Measurements from ENCODE around the gene ELFN2.
A peak's percentile ranks its signal among the peaks of the same experiment; 100 is the strongest.

Gene ELFN2

DNA sequence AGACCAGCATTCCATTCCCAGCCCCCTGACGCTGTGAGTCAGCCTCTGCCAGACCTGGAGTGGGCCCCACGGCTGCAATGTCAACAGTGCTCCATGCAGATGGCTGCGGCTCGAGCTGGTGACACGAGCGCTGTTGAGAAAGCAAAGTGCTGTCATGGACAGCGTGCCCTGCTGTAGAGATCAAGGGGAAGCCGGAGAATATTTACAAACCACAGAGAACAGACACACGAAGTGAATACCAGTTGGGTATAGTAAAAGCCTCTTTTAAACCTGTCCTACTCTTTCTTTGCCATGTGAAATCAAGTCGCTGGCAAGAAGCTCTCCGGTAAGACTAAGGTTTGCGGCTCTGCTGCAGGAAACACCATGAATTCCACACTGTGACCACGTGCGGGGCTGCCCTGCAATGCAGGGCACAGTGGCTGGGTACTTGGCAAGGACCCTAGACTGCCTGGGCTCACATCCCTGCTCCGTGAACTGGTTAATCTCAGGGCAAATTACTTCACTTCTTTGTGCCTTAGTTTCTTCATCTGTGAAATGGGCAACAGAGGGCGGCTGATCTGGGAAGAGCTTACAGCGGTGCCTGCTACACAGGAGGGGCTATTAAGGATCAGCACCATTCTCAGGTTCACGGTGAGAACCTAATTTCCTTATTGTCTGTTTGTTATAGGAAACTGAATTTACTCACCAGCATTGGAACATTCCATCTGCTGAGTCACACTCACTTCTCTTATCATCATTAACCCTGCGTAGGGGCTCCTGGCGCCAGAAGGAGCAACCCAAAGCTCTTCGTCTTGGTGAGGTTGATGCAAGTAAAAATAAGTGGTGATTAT, 27.8 kb upstream of the ELFN2 start:
- DNase-seq (ENCODE audit: low read depth in 2 of 2), result no peak

DNA sequence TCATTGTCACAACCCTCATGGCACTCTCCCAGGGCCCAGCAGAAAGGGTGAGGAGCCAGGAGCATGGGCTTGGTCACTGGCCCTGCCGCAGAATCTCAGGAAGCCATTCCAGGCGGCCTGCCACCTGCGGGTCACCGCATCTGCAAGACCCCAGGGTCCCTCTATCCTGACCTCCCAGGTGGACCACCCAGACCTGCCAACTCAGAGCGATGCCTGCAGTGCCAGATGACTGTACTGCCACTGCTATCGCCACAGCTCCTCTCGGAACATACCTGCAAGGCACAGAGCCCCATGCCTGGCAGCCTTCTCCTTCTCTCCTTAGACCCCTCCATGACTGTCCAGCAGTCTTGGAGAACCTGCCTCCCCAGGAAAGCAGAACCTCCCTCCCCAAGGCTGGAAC, 26.4 kb upstream of the ELFN2 start:
- DNase-seq (ENCODE audit: low read depth in 2 of 2), result no peak

- DNase-seq (ENCODE audit: low read depth in 2 of 2), result no peak
Measured at GRCh38 chr22:37451218-37451617, 23.9 kb upstream of the ELFN2 start.

GRCh38 chr22:37449331-37450001, 22.2 kb upstream of the ELFN2 start:
- DNase-seq (ENCODE audit: low read depth in 2 of 2), result no peak

DNA sequence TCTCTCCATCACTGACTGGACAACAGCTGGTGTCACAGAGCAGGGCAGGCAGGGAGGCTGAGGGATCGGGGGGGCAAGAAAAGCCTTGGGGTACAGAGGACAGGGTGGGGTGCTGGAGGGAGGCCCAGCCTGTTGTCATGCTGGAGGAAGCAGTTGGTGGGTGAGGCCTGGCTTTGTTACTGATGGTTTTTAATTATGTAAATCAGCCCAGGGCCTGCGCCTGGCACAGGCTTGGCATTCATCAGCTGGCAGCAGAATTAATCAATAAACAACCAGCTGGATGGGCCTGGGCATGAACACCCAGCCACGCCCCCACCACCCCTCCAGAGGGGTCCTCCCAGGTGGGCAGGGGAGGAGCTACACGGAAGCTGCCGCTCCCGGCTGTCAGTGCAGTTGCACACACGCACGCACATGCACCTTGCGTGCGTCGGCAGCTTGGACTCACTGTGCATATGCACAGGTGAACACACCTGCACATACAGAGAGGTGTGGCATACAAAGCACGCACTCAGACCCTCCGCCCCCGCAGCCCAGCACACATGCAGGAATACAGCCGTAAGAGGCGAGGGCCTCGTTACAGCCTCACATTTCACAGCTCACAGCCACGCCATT, 21.3 kb upstream of the ELFN2 start:
- no peak for DNase-seq (ENCODE audit: low read depth in 2 of 2)

- no peak for DNase-seq (ENCODE audit: low read depth in 2 of 2)
Measured at GRCh38 chr22:37445501-37445900, 18.2 kb upstream of the ELFN2 start.

- no peak for DNase-seq (ENCODE audit: low read depth in 2 of 2)
Measured at GRCh38 chr22:37443977-37444376, 16.7 kb upstream of the ELFN2 start.

GRCh38 chr22:37443086-37443485, 15.8 kb upstream of the ELFN2 start:
- no peak for DNase-seq (ENCODE audit: low read depth in 2 of 2)

- no peak for DNase-seq (ENCODE audit: low read depth in 2 of 2)
Measured at GRCh38 chr22:37442537-37442936, 15.3 kb upstream of the ELFN2 start.

DNA sequence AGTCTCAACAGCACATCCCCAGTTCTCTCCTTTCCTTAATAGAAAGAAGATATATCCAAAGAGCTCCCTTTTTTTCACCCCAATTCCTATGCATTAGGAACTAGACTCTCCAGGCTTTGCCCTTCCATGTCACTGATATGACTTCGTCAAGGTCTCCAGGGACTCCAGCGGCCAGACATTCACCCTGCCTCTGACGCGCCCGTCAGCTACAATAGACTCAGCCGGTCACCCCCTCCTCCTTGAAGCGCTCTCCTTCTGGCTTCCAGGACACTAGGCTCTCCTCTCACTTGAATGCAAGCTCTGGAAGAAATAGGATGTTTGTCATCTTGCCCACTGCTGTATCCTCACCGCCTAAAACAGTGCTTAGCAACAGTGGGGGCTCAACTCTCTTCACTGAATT, 14.9 kb upstream of the ELFN2 start:
- DNase-seq (ENCODE audit: low read depth in 2 of 2), result no peak

- DNase-seq (ENCODE audit: low read depth in 2 of 2), result no peak
Measured at GRCh38 chr22:37440875-37441274, 13.6 kb upstream of the ELFN2 start.

DNA sequence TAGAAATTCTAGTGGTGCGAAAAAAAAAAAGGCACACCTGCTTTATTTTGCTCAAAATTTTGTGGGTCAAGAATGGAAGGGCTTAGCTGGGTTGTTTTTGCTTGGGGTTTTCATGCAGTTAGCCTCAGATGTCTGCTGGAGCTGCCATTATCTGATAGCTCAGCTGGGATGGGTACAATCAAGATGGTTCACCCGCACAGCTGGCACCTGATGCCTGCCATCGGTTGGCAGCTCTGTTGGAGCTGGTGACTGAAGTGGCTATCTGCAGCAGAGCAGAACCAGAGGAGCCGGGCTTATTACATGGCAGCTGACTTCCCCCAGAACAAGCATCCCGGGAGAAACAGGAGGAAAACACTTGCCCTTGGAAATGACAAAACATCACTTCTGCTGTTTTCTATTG, 12.1 kb upstream of the ELFN2 start:
- DNase-seq (ENCODE audit: low read depth in 2 of 2), result no peak

DNA sequence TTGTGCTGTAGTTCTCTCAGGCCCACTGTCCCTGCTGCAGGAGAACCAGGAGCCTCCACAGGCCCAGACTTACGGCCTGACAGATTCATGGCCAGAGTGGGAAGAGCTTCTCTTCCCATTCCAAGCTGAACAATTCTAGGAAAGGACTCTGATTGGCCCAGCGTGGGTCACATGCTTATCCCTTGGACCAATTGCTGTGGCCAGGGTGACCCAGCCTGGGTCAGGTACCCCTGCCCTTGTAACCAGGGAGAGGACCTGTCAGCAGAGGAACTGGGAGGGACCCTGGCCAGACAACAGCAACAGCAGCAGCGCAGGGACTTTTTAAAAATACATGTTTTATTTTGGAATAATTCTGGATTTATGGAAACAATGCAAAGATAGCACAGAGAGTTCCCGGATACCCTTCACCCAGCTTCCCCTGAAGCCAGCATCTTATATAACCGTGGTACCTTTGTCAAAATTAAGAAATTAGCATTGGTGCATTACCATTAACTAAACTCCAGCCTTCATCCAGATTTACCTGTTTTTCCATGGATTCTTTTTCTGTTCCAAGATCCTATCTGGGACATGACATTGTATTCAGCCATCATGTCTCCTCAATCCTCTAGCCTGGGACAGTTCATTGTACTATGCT, 8.8 kb upstream of the ELFN2 start:
- DNase-seq (ENCODE audit: low read depth in 2 of 2), result no peak

- no peak for DNase-seq (ENCODE audit: low read depth in 2 of 2)
Measured at GRCh38 chr22:37433786-37434185, 6.5 kb upstream of the ELFN2 start.

DNA sequence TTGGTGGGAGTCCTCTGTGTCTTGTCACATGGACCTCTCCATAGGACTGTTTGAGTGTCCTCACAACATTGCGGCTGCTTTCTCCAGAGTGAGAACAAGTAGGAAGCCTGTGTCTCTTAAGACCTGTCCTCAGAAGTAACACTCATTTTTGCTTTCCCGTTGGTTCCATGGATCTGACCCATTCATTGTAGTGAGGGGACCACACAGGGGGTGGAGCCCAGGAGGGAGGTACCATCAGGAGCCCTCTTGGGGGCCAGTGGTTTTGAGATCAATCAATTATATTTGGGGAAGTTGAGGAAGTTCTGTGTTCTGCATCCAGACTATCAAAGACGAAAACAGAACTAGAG, 5.4 kb upstream of the ELFN2 start:
- no peak for DNase-seq (ENCODE audit: low read depth in 2 of 2)

DNA sequence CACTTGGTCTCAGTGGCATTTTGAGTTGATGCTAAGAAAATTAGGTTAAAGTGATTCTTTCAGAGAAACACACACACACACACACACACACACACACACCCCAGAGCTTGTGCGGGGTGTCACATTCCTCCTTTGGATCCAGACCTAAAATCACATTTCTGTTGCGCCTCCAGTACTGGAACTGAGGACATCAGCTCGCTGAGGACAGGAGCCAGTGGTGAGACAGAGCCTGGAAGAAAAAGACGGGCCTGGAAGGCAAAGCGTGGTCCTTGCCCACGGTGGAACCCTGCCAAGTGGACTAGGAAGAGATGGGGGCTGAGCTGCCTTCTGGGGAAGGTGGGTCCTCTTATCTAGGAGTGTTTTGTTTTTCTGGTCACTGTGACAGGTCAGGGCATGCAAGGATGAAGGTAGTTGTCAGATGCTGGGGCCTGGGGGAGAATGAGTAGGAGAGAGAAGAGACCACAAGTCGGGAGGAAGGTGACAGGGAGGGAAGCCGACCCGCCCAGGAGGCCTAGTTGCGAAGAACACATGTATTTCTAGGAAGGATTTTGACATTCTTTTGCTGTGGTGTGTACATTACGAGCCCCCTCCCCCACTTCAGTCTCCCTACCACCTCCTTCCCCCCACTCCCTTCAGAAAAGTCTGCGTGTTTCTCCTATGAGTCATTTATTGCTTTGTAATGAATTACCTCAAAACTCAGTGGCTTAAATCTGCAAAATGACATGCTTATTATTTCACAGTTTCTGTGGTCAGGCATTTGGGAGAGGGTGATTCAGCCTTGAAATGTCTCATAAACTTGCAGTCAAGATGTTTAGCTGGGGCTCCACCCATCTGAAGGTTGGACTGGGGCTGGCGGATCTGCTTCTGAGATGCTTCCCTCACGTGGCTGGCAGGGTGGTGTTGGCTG, 4.8 kb upstream of the ELFN2 start:
- DNase-seq (ENCODE audit: low read depth in 2 of 2), result peak; percentile 2 to 21

- DNase-seq (ENCODE audit: low read depth in 2 of 2), result no peak
Measured at GRCh38 chr22:37431366-37431765, 4.1 kb upstream of the ELFN2 start.

- no peak for DNase-seq (ENCODE audit: low read depth in 2 of 2)
Measured at GRCh38 chr22:37430941-37431340, 3.7 kb upstream of the ELFN2 start.

GRCh38 chr22:37428649-37429586, 1.6 kb upstream of the ELFN2 start:
- peak; percentile 15 to 41 for DNase-seq (ENCODE audit: low read depth in 2 of 2)
